GM19043 (cell line): ENCODE measurements around the gene STK33.

Experiments used
- ATAC-seq: cut with Tn5 transposase; IDR thresholded peaks from one replicate; pipeline ENCODE4 v1.9.1; 2021; ENCODE audit warnings: low read depth; ENCODE audit not compliant: unreplicated experiment

Gene STK33

GRCh38 chr11:8604078-8604723 is 10.2 kb upstream of the STK33 start:
- peak; percentile 75 for ATAC-seq

- ATAC-seq: no peak
These were observed 9.7 kb upstream of the STK33 start for GRCh38 chr11:8603696-8604077.

DNA sequence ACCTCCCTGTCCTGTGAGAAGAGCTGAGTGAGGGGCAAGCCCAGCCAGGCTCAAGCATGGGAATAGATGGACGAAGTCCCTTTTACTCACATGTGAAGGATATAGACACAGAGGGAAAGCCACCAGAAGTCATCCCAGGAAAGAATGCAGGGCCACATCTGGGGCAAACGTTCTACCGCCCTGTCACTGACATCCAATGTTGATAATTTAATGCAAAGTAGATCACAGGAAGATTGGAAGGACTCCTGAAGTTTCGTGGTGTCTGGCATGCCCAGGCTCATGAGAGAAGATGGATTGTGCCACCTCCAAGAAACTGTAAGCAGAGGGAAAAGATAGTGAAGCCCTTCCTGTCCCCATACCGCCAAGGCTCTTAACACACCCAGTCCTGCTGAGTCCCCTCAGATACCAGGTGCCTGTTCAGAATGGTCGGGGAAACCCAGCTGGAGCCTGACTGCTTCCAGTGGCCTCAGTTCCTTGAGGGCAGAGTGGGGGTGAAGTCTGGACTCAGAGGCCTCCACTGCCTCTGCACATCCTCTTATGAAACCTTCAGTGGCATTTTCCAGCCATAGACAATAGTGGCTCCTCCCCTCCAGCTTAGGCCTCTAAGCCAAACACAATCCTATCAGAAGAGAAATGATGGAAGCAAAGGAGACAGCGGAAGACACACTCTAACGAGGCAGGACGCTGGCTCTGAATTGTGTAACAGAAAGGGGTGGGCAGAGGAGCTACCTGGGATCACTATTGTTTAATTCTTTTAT is 7.5 kb upstream of the STK33 start:
- no peak for ATAC-seq

GRCh38 chr11:8598506-8598905 is 4.5 kb upstream of the STK33 start:
- no peak for ATAC-seq

DNA sequence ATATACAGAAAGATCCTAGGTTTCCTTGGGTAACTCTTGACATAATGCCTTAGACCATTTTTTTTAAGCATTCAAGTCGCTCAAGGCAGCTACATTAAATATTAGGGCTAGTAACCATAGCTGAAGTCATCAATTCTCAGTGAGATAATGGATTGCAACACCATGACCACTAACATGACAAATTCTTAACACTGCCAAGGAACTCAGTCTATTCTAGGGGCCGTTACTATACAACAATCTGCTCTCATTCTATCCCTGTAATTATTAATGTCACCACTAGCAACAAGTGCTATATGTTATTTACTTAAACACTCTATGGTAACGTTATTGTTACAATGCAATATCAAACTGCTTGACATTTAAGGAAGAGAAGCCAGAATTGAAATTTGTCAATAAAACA is 3.2 kb upstream of the STK33 start:
- no peak for ATAC-seq

DNA sequence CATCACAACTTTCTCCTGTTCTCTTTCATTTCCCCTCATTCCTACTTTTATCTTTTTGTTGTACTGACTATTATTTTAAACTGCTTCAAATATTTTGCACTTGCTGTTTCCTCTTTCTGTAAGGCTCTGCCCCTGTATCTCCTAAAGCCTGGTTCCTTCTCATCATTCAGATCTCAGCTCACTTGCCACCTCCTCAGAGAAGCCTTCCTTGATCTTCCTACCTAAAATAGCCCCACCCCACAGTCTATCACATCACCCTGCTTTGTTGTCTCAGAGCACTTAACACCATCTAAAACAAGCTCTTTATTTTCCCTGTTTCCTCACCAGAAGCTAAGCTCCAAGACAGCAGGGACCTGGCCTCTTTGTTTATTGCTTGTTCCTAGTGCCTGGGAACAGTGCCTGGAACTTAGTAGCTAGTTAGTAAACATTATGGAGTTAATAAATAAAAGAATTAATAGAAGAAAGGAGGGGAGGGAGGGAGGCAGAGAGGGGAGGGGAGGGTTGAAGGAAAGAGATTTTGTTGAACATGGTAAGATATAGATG is 2.5 kb upstream of the STK33 start:
- ATAC-seq: no peak

DNA sequence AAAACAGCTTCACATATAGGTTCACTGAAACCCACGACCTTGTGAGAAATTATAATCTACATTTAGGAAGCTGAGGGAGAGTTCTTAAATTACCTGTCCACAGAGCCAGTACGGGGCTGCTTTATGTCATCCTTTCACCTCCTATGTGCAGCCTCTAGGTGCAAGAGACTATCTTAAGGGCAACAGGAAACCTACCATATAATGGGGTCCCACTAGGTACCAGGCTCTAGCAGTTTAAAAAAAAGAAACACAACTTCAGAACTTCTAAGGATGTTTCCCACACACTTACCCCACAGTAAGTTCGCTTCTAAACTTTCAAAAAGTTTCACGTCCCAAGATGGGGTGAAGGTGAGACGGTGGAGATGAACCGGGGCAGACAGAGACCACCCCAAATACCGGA is 573 bp downstream of the STK33 start:
- ATAC-seq: peak; percentile 6

DNA sequence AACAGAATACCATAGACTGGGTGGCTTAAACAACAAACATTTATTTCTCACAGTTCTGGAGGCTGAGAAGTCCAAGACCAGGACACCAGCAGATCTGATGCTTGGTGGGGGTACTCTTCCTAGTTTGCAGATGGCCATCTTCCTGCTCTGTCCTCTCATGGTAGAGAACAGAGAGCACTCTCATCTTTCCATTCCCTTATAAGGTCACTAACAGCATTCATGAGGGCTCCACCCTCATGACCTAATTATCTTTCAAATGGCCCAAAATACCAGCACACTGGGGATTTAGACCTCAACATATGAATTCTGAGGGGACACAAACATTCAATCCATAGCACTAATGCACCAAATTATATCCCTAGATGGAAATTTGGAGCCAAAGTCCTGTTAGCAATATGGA is 6.1 kb downstream of the STK33 start:
- no peak for ATAC-seq

DNA sequence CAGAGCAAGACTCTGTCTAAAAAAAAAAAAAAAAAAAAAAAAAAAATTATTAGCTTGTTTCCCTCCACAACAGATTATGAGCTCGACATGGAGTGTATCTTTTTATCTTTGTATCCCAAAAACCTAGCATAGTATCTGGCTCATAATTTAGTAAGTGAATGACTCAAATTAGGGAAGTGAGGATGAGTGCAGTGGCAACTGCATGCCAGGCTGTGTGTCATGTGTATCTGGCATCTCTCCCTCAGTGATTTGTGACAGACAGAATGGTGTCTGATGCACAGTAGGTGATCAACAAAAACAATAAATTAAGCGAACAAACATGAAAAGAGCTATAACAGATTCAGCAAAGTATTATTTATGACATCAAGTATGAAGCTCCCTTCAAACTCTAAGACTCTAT is 7.2 kb downstream of the STK33 start:
- ATAC-seq: no peak

GRCh38 chr11:8586184-8586583 is 7.8 kb downstream of the STK33 start:
- no peak for ATAC-seq

DNA sequence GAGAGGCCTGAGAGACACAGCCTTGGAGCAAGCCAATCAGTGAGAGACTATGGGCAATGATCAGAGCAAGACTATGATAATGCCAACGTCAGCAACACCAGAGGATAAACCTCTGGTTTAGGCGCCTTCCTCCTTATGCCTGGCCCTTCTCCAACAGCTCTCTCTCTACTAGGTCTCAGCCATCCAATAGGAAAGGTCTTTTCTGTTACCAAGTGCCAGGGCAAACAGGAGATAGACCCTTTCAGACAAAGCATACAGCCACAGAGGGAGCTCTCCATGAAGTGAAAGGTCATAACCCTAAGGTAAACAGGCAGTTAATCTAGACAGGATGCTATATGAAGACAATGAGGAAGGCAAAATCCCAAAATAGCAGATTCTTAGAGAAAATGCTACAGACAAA is 9.5 kb downstream of the STK33 start:
- no peak for ATAC-seq

DNA sequence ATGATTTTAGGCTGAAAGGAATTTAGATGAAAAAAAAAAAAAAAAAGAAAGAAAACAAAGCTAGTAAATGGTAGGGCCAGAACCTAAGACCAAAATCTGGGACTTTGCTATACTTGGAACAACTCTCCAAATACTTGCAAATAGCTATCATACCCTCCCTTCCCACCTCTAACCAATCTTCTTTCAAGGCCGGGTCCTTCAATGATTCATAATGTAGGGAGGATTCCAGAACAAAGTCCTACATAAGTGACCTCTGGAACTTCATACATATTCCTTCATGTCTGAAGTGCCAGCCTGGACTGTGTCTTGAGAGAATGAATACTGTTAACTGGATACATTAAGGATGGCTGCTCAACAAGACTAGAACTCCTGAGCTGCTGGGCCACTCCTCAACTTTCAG is 9.9 kb downstream of the STK33 start:
- ATAC-seq: no peak

DNA sequence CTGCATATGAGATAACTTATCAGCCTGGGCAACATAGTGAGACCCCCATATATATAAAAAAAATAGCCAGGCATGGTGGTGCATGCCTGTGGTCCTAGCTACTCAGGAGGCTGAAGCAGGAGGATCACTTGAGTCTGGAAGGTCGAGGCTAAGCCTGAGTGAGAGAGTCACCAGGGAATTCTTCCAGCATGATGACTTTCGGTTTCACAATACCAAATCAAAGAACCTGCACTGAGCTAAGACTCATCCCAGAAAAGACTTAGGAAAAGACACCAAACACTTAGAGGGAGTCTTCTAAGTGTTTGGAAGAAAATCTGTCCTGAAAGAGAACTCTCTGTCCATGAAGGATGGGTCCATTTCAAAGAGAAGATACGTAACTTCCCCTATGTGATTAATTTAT is 12.7 kb downstream of the STK33 start:
- no peak for ATAC-seq

DNA sequence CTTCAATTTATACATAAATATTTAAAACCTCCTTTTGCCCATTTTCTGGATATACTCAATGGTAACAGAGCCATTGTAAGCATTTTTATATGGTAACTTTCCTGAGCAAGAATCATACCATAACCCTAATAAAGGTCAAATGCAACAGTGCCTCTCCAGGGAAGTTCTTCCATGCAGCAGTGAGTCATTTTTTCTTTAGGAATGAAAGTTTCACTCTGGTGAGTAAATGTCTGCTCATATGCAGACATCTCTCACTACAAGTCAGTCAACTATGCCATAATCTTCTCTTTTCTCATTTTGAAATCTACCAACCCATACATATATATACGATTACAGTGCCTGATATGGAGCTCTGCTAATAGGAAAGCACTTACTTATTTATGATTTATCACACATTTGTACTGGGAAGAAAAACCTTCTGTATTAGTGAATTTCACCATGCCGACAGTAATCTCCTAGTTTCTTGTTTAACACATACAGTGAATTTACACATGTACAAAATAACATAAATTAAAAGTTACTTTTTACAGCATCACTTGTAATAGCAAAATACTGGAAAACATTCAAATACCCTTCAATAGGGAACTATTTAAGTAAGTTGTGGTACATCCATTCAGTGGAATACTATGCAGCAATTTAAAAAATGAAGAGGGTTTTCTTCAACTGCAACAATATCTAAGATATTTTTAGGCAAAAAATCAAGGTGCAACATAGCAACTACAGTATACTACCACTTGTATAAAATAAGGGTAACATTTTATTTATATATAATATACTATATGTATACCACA is 16.0 kb downstream of the STK33 start:
- ATAC-seq: no peak

DNA sequence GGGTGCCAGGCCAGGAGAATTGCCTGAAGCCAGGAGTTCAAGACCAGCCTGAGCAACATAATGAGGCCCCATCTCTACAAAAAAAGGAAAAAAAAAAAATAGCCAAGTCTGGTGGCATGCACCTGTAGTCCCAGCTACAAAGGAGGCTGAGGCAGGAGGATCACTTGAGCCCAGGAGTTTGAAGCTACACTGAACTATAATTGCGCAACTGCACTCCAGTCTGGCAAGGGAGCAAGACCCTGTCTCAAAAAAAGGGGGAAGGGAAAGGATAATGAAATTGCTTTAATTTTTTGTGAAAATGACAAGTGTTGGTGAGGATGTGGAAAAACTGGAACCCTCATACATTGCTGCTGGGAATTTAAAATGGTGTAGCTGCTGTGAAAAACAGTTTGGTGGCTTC is 19.2 kb downstream of the STK33 start:
- no peak for ATAC-seq

GRCh38 chr11:8573777-8574176 is 20.3 kb downstream of the STK33 start:
- no peak for ATAC-seq

DNA sequence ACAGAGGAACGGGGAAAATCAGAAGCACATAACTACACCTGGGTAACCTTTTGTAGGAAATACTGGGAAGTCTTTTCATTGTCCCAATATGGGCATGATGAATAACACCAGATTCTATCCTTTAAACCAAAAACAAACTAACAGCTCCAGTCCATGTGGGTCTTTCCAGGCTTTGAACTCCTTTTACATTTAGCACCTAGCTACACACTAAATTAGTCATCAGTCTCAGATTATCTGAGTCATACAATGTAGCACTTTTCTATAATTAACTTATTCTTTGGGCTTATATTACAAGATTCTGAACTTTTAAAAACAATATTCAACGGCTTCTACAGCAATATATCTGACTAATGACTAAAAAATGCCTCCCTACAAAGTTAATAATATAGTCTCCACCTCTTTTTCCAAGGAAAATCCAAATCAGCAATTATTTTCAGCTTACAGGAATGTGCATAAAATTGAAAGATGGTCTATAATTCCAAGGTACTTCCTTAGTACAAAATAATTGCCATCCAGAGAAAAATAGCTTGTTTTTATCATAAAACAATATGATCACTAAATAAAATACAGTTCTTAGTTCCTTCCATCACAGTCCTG is 26.3 kb downstream of the STK33 start:
- no peak for ATAC-seq

- ATAC-seq: no peak
These were observed 27.3 kb downstream of the STK33 start for GRCh38 chr11:8566613-8567210.

DNA sequence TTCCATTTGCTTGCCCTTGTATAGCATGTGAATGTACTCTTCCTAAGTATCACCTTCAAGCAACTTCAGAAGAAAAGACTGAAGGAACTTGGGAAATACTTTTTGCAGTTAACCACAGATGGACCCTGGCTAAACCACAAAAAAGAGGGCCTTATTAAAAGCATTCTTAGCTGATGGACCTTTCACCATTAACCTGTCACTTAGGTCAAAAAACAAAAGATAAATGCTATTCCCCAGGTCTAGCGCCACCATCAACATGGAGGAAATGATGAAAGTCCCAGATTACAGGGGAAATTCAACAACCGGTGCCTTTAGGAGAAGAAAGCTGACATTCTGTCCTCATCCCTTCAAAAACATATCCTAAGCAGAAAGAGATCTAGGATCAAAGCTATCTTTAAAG is 29.5 kb downstream of the STK33 start:
- no peak for ATAC-seq

GRCh38 chr11:8561461-8561860 is 32.6 kb downstream of the STK33 start:
- ATAC-seq: no peak

- no peak for ATAC-seq
These were observed 35.6 kb downstream of the STK33 start for GRCh38 chr11:8558436-8558835.
